GM23338 (cell line): ENCODE measurements around the gene KCNJ18. TPM values are rescaled to one million over a fixed set of nuclear protein-coding genes. Genes with fewer than 3 reads are reported as not detected.

ENCODE experiments used
- CREB1 ChIP-seq: fragments of 250-450 bp; sonication (Bioruptor Pico); IDR thresholded peaks from 2 replicates; pipeline ENCODE4 v1.5.0; 2020; ENCODE audit warnings: low read depth, mild to moderate bottlenecking, moderate library complexity
- EZH2 ChIP-seq: fragments of 200-600 bp; sonication (generic); IDR thresholded peaks from one replicate; pipeline ENCODE4 v1.8.0; 2017; ENCODE audit warnings: antibody characterized with exemption, mild to moderate bottlenecking, low read depth; ENCODE audit not compliant: unreplicated experiment
- NANOG ChIP-seq: IDR thresholded peaks from 2 replicates; pipeline ENCODE4 v1.6.1; 2016; ENCODE audit warnings: antibody characterized with exemption, borderline replicate concordance
- POLR2AphosphoS5 ChIP-seq: IDR thresholded peaks from 2 replicates; pipeline ENCODE4 v1.6.1; 2016; ENCODE audit warnings: antibody characterized with exemption, low read depth
- REST ChIP-seq: IDR thresholded peaks from one replicate; pipeline ENCODE4 v1.6.1; 2018; ENCODE audit warnings: antibody characterized with exemption; ENCODE audit not compliant: unreplicated experiment
- polyA plus RNA-seq: library from polyadenylated mRNA; unstranded; fragments of >200 nt; fragmentation: Nextera tagmentation; extraction: Ambion mirVana; gene quantifications from 2 replicates; pipeline ENCODE4 v1.2.1, GENCODE V29; 2016
- total RNA-seq: library from RNA; depleted of rRNA; stranded (reverse); fragments of >200 nt; shearing (Covaris generic); gene quantifications from 2 replicates; pipeline ENCODE4 v1.2.3, GENCODE V29; 2014
- TF ChIP-seq, protein P1 (sequence below): fragments of 250-450 bp; sonication (Bioruptor Pico); IDR thresholded peaks from 2 replicates; pipeline ENCODE4 v1.5.0; 2020; ENCODE audit warnings: mild to moderate bottlenecking, moderate library complexity

The KCNJ18 gene
- total and polyA plus RNA-seq, 2 experiments from 2014 or later, result not detected

GRCh38 chr17:21677911-21678310, 14.4 kb upstream of the KCNJ18 start (continued):
- TF ChIP-seq, protein P1, sequence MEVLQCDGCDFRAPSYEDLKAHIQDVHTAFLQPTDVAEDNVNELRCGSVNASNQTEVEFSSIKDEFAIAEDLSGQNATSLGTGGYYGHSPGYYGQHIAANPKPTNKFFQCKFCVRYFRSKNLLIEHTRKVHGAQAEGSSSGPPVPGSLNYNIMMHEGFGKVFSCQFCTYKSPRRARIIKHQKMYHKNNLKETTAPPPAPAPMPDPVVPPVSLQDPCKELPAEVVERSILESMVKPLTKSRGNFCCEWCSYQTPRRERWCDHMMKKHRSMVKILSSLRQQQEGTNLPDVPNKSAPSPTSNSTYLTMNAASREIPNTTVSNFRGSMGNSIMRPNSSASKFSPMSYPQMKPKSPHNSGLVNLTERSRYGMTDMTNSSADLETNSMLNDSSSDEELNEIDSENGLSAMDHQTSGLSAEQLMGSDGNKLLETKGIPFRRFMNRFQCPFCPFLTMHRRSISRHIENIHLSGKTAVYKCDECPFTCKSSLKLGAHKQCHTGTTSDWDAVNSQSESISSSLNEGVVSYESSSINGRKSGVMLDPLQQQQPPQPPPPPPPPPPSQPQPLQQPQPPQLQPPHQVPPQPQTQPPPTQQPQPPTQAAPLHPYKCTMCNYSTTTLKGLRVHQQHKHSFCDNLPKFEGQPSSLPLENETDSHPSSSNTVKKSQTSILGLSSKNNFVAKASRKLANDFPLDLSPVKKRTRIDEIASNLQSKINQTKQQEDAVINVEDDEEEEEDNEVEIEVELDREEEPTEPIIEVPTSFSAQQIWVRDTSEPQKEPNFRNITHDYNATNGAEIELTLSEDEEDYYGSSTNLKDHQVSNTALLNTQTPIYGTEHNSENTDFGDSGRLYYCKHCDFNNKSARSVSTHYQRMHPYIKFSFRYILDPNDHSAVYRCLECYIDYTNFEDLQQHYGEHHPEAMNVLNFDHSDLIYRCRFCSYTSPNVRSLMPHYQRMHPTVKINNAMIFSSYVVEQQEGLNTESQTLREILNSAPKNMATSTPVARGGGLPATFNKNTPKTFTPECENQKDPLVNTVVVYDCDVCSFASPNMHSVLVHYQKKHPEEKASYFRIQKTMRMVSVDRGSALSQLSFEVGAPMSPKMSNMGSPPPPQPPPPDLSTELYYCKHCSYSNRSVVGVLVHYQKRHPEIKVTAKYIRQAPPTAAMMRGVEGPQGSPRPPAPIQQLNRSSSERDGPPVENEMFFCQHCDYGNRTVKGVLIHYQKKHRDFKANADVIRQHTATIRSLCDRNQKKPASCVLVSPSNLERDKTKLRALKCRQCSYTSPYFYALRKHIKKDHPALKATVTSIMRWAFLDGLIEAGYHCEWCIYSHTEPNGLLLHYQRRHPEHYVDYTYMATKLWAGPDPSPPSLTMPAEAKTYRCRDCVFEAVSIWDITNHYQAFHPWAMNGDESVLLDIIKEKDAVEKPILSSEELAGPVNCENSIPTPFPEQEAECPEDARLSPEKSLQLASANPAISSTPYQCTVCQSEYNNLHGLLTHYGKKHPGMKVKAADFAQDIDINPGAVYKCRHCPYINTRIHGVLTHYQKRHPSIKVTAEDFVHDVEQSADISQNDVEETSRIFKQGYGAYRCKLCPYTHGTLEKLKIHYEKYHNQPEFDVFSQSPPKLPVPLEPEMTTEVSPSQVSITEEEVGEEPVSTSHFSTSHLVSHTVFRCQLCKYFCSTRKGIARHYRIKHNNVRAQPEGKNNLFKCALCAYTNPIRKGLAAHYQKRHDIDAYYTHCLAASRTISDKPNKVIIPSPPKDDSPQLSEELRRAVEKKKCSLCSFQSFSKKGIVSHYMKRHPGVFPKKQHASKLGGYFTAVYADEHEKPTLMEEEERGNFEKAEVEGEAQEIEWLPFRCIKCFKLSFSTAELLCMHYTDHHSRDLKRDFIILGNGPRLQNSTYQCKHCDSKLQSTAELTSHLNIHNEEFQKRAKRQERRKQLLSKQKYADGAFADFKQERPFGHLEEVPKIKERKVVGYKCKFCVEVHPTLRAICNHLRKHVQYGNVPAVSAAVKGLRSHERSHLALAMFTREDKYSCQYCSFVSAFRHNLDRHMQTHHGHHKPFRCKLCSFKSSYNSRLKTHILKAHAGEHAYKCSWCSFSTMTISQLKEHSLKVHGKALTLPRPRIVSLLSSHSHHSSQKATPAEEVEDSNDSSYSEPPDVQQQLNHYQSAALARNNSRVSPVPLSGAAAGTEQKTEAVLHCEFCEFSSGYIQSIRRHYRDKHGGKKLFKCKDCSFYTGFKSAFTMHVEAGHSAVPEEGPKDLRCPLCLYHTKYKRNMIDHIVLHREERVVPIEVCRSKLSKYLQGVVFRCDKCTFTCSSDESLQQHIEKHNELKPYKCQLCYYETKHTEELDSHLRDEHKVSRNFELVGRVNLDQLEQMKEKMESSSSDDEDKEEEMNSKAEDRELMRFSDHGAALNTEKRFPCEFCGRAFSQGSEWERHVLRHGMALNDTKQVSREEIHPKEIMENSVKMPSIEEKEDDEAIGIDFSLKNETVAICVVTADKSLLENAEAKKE, result no peak
- TF ChIP-seq REST (no peak), EZH2 (no peak), POLR2AphosphoS5 (no peak), NANOG (no peak), CREB1 (no peak)
